ENCODE results near the gene PXDC1. TPM values are rescaled to one million over a fixed set of nuclear protein-coding genes. Genes with fewer than 3 reads are reported as not detected.

PXDC1 gene
- total RNA-seq (2014; rRNA removed; shearing (Covaris generic)), result 1.4 and 2.1 TPM in 2 replicates

- DNase-seq (ENCODE audit: low spot score), result no peak
- in situ Hi-C loops (cut with HindIII; ENCODE audit: low sequenced_read_pairs), result no loop called here
Observed at GRCh38 chr6:3751077-3751729, at the start of gene PXDC1. Gene PXDC1 (minus strand): TSS chr6:3751713. CDS start chr6:3751531, 182 bp downstream.

- no peak for DNase-seq (ENCODE audit: low spot score)
- in situ Hi-C loops (cut with HindIII; ENCODE audit: low sequenced_read_pairs), result no loop called here
Observed at GRCh38 chr6:3800850-3801591, 49.5 kb upstream of the PXDC1 start.

- no peak for DNase-seq (ENCODE audit: low spot score)
- in situ Hi-C loops (cut with HindIII; ENCODE audit: low sequenced_read_pairs), result no loop called here
Observed at GRCh38 chr6:3799719-3800118, 48.2 kb upstream of the PXDC1 start.

- in situ Hi-C loops (cut with HindIII; ENCODE audit: low sequenced_read_pairs), result no loop called here
- no peak for DNase-seq (ENCODE audit: low spot score)
Observed at GRCh38 chr6:3798055-3798919, 46.8 kb upstream of the PXDC1 start.

- no peak for DNase-seq (ENCODE audit: low spot score)
- in situ Hi-C loops (cut with HindIII; ENCODE audit: low sequenced_read_pairs), result no loop called here
Observed at GRCh38 chr6:3797231-3798054, 45.9 kb upstream of the PXDC1 start.

GRCh38 chr6:3796719-3797041, 45.2 kb upstream of the PXDC1 start:
- no peak for DNase-seq (ENCODE audit: low spot score)
- in situ Hi-C loops (cut with HindIII; ENCODE audit: low sequenced_read_pairs), result no loop called here

- in situ Hi-C loops (cut with HindIII; ENCODE audit: low sequenced_read_pairs), result no loop called here
- DNase-seq (ENCODE audit: low spot score), result peak; percentile 4
Observed at GRCh38 chr6:3795836-3796718, 44.6 kb upstream of the PXDC1 start.

- in situ Hi-C loops (cut with HindIII; ENCODE audit: low sequenced_read_pairs), result no loop called here
- no peak for DNase-seq (ENCODE audit: low spot score)
Observed at GRCh38 chr6:3794092-3794491, 42.6 kb upstream of the PXDC1 start.

GRCh38 chr6:3793545-3793944, 42.0 kb upstream of the PXDC1 start:
- no peak for DNase-seq (ENCODE audit: low spot score)
- in situ Hi-C loops (cut with HindIII; ENCODE audit: low sequenced_read_pairs), result no loop called here

- in situ Hi-C loops (cut with HindIII; ENCODE audit: low sequenced_read_pairs), result no loop called here
- DNase-seq (ENCODE audit: low spot score), result no peak
Observed at GRCh38 chr6:3791526-3792203, 40.2 kb upstream of the PXDC1 start.

- in situ Hi-C loops (cut with HindIII; ENCODE audit: low sequenced_read_pairs), result no loop called here
Observed at GRCh38 chr6:3789896-3790558, 38.5 kb upstream of the PXDC1 start.

GRCh38 chr6:3789018-3789895, 37.7 kb upstream of the PXDC1 start:
- DNase-seq (ENCODE audit: low spot score), result no peak
- in situ Hi-C loops (cut with HindIII; ENCODE audit: low sequenced_read_pairs), result no loop called here

More at GRCh38 chr6:3789896-3790558, 38.5 kb upstream of the PXDC1 start:
- DNase-seq (ENCODE audit: low spot score), result no peak

GRCh38 chr6:3788408-3789017, 37.0 kb upstream of the PXDC1 start:
- in situ Hi-C loops (cut with HindIII; ENCODE audit: low sequenced_read_pairs), result no loop called here
- DNase-seq (ENCODE audit: low spot score), result no peak

- in situ Hi-C loops (cut with HindIII; ENCODE audit: low sequenced_read_pairs), result no loop called here
- DNase-seq (ENCODE audit: low spot score), result no peak
Observed at GRCh38 chr6:3786141-3786540, 34.6 kb upstream of the PXDC1 start.

- in situ Hi-C loops (cut with HindIII; ENCODE audit: low sequenced_read_pairs), result no loop called here
- DNase-seq (ENCODE audit: low spot score), result no peak
Observed at GRCh38 chr6:3785745-3786098, 34.2 kb upstream of the PXDC1 start.

All from G401 (cell line).